NCI-H2107 treated with DMSO at 0.1 percent for 48 hours (cell line): ENCODE results near the gene PRKCB.
A peak's percentile ranks its signal among the peaks of the same experiment; 100 is the strongest.

Source experiments
- DNase-seq: peaks from one replicate; lab custom pipeline; 2025; ENCODE audit not compliant: unreplicated experiment; lab: John Stamatoyannopoulos, UW

Gene PRKCB

GRCh38 chr16:23934610-23935236 is 98.9 kb downstream of the PRKCB start:
- DNase-seq, result no peak

GRCh38 chr16:23940111-23940510 is 104.3 kb downstream of the PRKCB start:
- no peak for DNase-seq

- no peak for DNase-seq
These were observed 105.2 kb downstream of the PRKCB start for GRCh38 chr16:23941025-23941424.

- DNase-seq, result no peak
These were observed 106.3 kb downstream of the PRKCB start for GRCh38 chr16:23941963-23942564.

- DNase-seq, result no peak
These were observed 107.8 kb downstream of the PRKCB start for GRCh38 chr16:23943604-23944003.

GRCh38 chr16:23944381-23944780 is 108.6 kb downstream of the PRKCB start:
- no peak for DNase-seq

GRCh38 chr16:23945243-23945642 is 109.5 kb downstream of the PRKCB start:
- no peak for DNase-seq

GRCh38 chr16:23947838-23948237 is 112.1 kb downstream of the PRKCB start:
- DNase-seq, result no peak

GRCh38 chr16:23948949-23949411 is 113.2 kb downstream of the PRKCB start:
- DNase-seq, result peak; percentile 27

- DNase-seq, result no peak
These were observed 114.0 kb downstream of the PRKCB start for GRCh38 chr16:23949630-23950290.

- DNase-seq, result no peak
These were observed 114.6 kb downstream of the PRKCB start for GRCh38 chr16:23950291-23950894.

- no peak for DNase-seq
These were observed 115.1 kb downstream of the PRKCB start for GRCh38 chr16:23950898-23951297.

- no peak for DNase-seq
These were observed 116.6 kb downstream of the PRKCB start for GRCh38 chr16:23952128-23952970.

- no peak for DNase-seq
These were observed 117.2 kb downstream of the PRKCB start for GRCh38 chr16:23952971-23953300.

GRCh38 chr16:23953476-23953875 is 117.7 kb downstream of the PRKCB start:
- no peak for DNase-seq

GRCh38 chr16:23955088-23955487 is 119.3 kb downstream of the PRKCB start:
- no peak for DNase-seq

GRCh38 chr16:23957287-23957686 is 121.5 kb downstream of the PRKCB start:
- DNase-seq, result no peak

- no peak for DNase-seq
These were observed 123.4 kb downstream of the PRKCB start for GRCh38 chr16:23959072-23959751.

- DNase-seq, result no peak
These were observed 123.9 kb downstream of the PRKCB start for GRCh38 chr16:23959752-23960072.

GRCh38 chr16:23960081-23960885 is 124.5 kb downstream of the PRKCB start:
- no peak for DNase-seq
